ENCODE results near the gene KRTAP5-9.
"Not testable (repeated sequence)": the region's sequence is repeated elsewhere in the genome, so short reads cannot be mapped to it uniquely, and the experiment has no call there.

KRTAP5-9 gene

DNA sequence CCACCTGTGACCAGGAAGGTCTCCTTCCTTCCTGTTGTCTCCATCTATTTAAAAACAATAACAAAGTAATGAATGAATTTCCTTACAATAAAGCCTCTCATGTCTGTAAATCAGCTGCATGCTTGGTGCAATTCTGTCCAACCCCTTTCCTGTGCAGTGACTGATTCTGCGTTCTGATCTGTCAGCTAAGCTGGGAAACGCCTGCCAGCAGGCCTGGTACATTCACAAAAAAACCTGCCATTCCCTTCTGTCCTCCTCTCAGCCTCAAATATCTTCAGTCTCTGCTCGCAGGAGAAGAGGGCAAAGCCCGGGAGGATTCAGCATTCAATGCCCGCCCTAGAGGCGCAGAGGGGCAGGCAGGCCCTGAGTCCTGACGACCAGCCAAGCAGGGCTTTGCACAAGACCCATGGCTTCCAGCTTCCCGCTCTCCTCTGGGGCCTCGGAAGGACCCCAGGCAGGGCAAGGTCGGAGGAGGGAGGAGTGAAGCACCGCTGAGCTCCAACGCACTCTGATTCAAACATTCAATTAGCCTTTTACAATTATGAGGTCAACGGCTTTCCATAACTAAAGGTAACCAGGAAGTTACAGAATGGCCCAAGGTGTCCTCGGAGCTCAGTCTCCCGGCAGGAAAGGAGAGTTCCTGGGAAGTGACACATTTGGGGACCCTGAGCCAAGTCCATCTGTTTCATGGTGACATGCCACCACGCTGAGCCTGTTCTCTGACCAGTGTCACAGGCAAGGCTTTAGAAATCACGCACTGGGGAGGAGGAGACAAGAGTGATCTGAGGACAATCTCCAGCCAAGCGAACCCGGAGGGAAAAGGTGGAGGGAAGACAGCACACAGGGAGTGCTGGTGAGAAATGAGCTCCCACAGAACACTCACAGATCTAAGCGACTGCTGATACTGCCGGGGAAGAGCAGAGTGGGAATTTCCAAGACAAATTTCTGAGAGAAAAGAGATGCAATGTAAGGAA is 18.7 kb downstream of the KRTAP5-9 start:
- not testable (repeated sequence) for H3K4me2 ChIP-seq (ENCODE audit: insufficient read depth, low read length, poor library complexity, severe bottlenecking); H2BK12ac ChIP-seq (ENCODE audit: low read length); H2BK120ac ChIP-seq (ENCODE audit: low read depth, low read length); H3K27ac ChIP-seq (replicated peaks; ENCODE audit: low read length); H3K14ac ChIP-seq (ENCODE audit: low read length); H2AFZ ChIP-seq (ENCODE audit: low read length); H2BK5ac ChIP-seq (ENCODE audit: low read length); H3K4ac ChIP-seq (ENCODE audit: low read length); H3K18ac ChIP-seq (ENCODE audit: low read length); H2AK5ac ChIP-seq (ENCODE audit: low read depth, low read length); H3K9me3 ChIP-seq (replicated peaks in 1 of 2; ENCODE audit: control insufficient read depth in 2 of 2, insufficient read depth in 1 of 2, low read depth in 1 of 2, low read length in 2 of 2); DNase-seq (ENCODE audit: low spot score); H4K91ac ChIP-seq (ENCODE audit: low read depth, low read length, poor library complexity); H3K27me3 ChIP-seq (ENCODE audit: control insufficient read depth in 3 of 3, insufficient read depth in 3 of 3, low read depth in 1 of 3, low read length in 3 of 3); H3K4me3 ChIP-seq (ENCODE audit: low read length in 2 of 2); H2BK15ac ChIP-seq (ENCODE audit: low read length); H3K9ac ChIP-seq (ENCODE audit: low read depth, low read length, poor library complexity); H4K8ac ChIP-seq (ENCODE audit: low read depth, low read length); H3K23ac ChIP-seq (ENCODE audit: low read depth, low read length, poor library complexity); H3K36me3 ChIP-seq (replicated peaks in 1 of 2; ENCODE audit: control insufficient read depth in 2 of 2, insufficient read depth in 2 of 2, low read length in 2 of 2); H3K4me1 ChIP-seq (ENCODE audit: control insufficient read depth in 2 of 2, insufficient read depth in 1 of 2, low read depth in 1 of 2, low read length in 2 of 2); H3K79me1 ChIP-seq (ENCODE audit: low read depth, low read length)
- no CpG with 5 or more reads among the region's 21 CpGs for WGBS, 2 donors (ENCODE audit: extremely low coverage in 2 of 2, insufficient read length in 2 of 2, insufficient replicate concordance in 1 of 2)

- not testable (repeated sequence) for H3K4me2 ChIP-seq (ENCODE audit: insufficient read depth, low read length, poor library complexity, severe bottlenecking); H3K9ac ChIP-seq (ENCODE audit: low read depth, low read length, poor library complexity); H3K18ac ChIP-seq (ENCODE audit: low read length); H4K8ac ChIP-seq (ENCODE audit: low read depth, low read length); H2BK15ac ChIP-seq (ENCODE audit: low read length); H3K36me3 ChIP-seq (replicated peaks in 1 of 2; ENCODE audit: control insufficient read depth in 2 of 2, insufficient read depth in 2 of 2, low read length in 2 of 2); H3K4ac ChIP-seq (ENCODE audit: low read length); H2BK12ac ChIP-seq (ENCODE audit: low read length); H2AFZ ChIP-seq (ENCODE audit: low read length); H3K23ac ChIP-seq (ENCODE audit: low read depth, low read length, poor library complexity); H2BK120ac ChIP-seq (ENCODE audit: low read depth, low read length); H3K27me3 ChIP-seq (ENCODE audit: control insufficient read depth in 3 of 3, insufficient read depth in 3 of 3, low read depth in 1 of 3, low read length in 3 of 3); H3K27ac ChIP-seq (replicated peaks; ENCODE audit: low read length); H2AK5ac ChIP-seq (ENCODE audit: low read depth, low read length); DNase-seq (ENCODE audit: low spot score); H3K4me1 ChIP-seq (ENCODE audit: control insufficient read depth in 2 of 2, insufficient read depth in 1 of 2, low read depth in 1 of 2, low read length in 2 of 2); H4K91ac ChIP-seq (ENCODE audit: low read depth, low read length, poor library complexity); H3K79me1 ChIP-seq (ENCODE audit: low read depth, low read length); H3K4me3 ChIP-seq (ENCODE audit: low read length in 2 of 2); H3K9me3 ChIP-seq (replicated peaks in 1 of 2; ENCODE audit: control insufficient read depth in 2 of 2, insufficient read depth in 1 of 2, low read depth in 1 of 2, low read length in 2 of 2); H2BK5ac ChIP-seq (ENCODE audit: low read length)
- WGBS, 2 donors (ENCODE audit: extremely low coverage in 2 of 2, insufficient read length in 2 of 2, insufficient replicate concordance in 1 of 2): no CpG with 5 or more reads among the region's 8 CpGs
- H3K14ac ChIP-seq (ENCODE audit: low read length): peak overlapping the region; percentile 14
Measured at GRCh38 chr11:71567633-71568032, 19.4 kb downstream of the KRTAP5-9 start.

GRCh38 chr11:71568704-71569349 is 20.6 kb downstream of the KRTAP5-9 start:
- Histone ChIP-seq H2BK15ac (ENCODE audit: low read length) (no peak overlapping the region), H3K9me3 (replicated peaks in 1 of 2; ENCODE audit: control insufficient read depth in 2 of 2, insufficient read depth in 1 of 2, low read depth in 1 of 2, low read length in 2 of 2) (peaks cover 0 to 4% of the 10 kb centered on the region in 2 donors), H3K23ac (ENCODE audit: low read depth, low read length, poor library complexity) (no peak overlapping the region), H2BK5ac (ENCODE audit: low read length) (no peak overlapping the region), H3K18ac (ENCODE audit: low read length) (peak overlapping the region; percentile 11), H4K91ac (ENCODE audit: low read depth, low read length, poor library complexity) (no peak overlapping the region), H3K4me2 (ENCODE audit: insufficient read depth, low read length, poor library complexity, severe bottlenecking) (no peak overlapping the region), H2AK5ac (ENCODE audit: low read depth, low read length) (no peak overlapping the region), H3K79me1 (ENCODE audit: low read depth, low read length) (no peaks in the 10 kb centered on the region), H2AFZ (ENCODE audit: low read length) (no peak overlapping the region), H3K4me1 (ENCODE audit: control insufficient read depth in 2 of 2, insufficient read depth in 1 of 2, low read depth in 1 of 2, low read length in 2 of 2) (peaks cover 0 to 5% of the 10 kb centered on the region in 2 donors), H3K4me3 (ENCODE audit: low read length in 2 of 2) (no peak overlapping the region), H3K27me3 (ENCODE audit: control insufficient read depth in 3 of 3, insufficient read depth in 3 of 3, low read depth in 1 of 3, low read length in 3 of 3) (peaks cover 0 to 7% (median 1%) of the 10 kb centered on the region in 3 experiments), H3K4ac (ENCODE audit: low read length) (no peak overlapping the region), H2BK12ac (ENCODE audit: low read length) (no peak overlapping the region), H3K14ac (ENCODE audit: low read length) (no peak overlapping the region), H3K9ac (ENCODE audit: low read depth, low read length, poor library complexity) (peak overlapping the region; percentile 57), H2BK120ac (ENCODE audit: low read depth, low read length) (no peak overlapping the region), H3K27ac (replicated peaks; ENCODE audit: low read length) (no peak overlapping the region), H3K36me3 (replicated peaks in 1 of 2; ENCODE audit: control insufficient read depth in 2 of 2, insufficient read depth in 2 of 2, low read length in 2 of 2) (no peaks in the 10 kb centered on the region), H4K8ac (ENCODE audit: low read depth, low read length) (no peak overlapping the region)
- WGBS, 2 donors (ENCODE audit: extremely low coverage in 2 of 2, insufficient read length in 2 of 2, insufficient replicate concordance in 1 of 2): no CpG with 5 or more reads among the region's 8 CpGs
- DNase-seq (ENCODE audit: low spot score): no peak
